GM18519 (cell line): ENCODE results near the gene DAPL1.
"Not testable (repeated sequence)": the region's sequence is repeated elsewhere in the genome, so short reads cannot be mapped to it uniquely, and the experiment has no call there.

Source experiments
- ATAC-seq: cut with Tn5 transposase; IDR thresholded peaks from one replicate; pipeline ENCODE4 v1.9.1; 2021; ENCODE audit warnings: mild to moderate bottlenecking, moderate library complexity; ENCODE audit not compliant: unreplicated experiment, low FRiP score

Gene DAPL1

DNA sequence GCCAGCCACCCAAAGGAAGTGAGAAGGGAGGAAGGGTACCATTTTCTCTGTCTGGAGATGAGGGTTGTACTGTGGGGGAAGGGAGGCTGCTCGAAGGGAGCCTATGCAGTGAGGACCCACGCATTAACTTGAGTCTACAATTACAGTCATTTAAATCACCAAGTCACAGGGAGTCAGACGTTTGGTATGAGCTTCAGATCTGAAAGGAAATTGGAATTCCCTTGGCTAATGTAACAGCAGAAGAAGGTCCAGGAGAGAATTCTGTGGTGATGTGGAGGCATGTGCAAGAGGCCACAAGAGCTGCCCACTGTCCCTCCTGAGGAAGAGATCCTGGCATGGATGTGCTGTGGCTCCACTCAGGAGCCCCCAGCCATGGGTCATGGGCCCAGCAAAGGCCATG is 22.5 kb downstream of the DAPL1 start:
- ATAC-seq = no peak

GRCh38 chr2:158818511-158818910 is 23.4 kb downstream of the DAPL1 start:
- ATAC-seq = no peak

- ATAC-seq = no peak
Observed at GRCh38 chr2:158822193-158822592, 27.1 kb downstream of the DAPL1 start.

DNA sequence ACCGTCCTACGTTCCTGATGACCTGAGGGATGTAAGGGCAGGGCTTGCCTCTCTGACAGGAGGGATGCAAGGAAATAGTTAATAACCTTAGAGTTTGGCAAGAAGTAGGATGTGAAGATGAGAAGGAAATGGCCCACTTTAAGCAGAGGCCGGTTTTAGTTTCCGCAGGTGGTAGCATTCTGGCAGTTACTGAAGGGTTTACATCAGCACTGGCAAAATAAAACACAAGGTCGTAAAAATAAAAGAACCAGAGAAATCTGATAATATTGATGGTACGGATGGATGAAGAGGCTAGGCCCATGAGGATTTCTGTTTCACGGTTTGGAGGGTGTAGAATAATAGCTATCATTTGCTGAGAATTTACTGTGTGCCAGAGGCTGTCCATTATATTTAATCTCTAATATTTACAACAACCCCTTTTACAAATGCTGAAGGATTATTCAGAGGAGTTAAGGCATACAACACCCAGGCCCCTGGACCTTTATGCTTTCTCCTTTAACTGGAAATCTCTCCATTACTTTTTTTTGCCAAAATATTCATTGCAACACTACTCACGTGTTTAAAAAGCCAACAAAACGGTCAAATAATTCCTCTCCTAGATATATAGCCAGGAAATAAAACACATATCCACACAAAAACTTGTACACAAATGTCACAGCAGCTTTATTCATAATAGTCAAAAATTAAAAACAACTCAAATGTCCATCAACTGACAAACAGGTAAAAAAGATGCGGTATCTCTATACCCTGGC is 28.5 kb downstream of the DAPL1 start:
- ATAC-seq = no peak

DNA sequence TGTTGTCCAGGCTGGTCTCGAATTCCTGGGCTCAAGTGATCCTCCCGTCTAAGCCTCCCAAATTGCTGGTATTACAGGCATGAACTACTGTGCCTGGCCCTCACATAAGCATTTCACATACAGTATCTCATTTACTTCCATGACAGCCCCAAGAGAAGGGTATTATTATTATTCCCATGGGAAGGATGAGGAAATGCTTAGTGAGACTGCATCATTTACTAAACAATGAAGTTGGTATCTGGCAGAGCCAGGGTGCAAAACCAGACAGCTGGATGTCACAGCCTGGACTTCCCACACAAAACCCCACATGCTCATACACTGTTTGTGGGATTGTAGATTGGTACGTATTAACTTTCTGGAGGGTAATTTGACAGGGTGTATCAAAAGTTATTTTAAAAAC is 29.9 kb downstream of the DAPL1 start:
- ATAC-seq = no peak

- no peak for ATAC-seq
Observed at GRCh38 chr2:158826965-158827364, 31.8 kb downstream of the DAPL1 start.

GRCh38 chr2:158828378-158829164 is 33.5 kb downstream of the DAPL1 start:
- no peak for ATAC-seq

- no peak for ATAC-seq
Observed at GRCh38 chr2:158829167-158829566, 34.0 kb downstream of the DAPL1 start.

GRCh38 chr2:158830201-158830600 is 35.1 kb downstream of the DAPL1 start:
- ATAC-seq = no peak

DNA sequence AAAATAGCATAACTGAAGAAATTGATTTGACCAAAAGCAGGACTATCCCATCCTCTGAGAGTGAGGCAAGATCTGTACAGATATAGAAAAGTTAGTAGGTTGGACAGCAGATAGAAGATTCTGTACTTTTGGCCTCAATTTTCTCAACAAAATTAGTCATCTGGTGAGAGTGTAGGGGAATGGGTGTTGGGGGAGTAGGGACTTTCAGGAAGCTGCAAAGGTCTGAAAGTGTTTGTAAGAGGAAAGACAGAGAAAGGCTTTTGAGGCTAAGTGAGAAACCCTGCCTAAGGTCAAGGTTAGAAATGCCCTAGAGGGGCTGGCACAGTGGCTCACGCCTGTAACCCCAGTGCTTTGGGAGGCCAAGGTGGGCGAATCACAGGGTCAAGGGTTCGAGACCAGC is 40.3 kb downstream of the DAPL1 start:
- no peak for ATAC-seq

DNA sequence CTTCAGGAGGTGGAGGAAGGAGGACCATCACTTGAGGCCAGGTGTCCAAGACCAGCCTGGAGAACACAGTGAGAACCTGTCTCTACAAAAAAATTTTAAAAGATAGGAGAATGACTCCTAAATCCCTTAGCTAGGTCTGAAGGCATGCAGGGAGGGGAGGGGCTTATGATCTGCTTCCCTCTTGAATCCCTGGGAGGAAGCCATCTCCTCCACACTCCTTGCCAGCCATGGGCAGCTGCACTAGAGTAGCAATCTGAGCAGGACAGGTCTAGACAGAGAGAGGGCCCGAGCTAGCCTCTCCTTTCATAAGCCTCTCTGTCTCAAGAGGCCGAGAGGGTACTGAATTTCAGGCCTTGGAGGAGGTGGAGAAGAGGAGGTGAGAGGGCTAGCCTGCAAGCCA is 42.5 kb downstream of the DAPL1 start:
- no peak for ATAC-seq

- no peak for ATAC-seq
Observed at GRCh38 chr2:158841850-158842249, 46.7 kb downstream of the DAPL1 start.

GRCh38 chr2:158845444-158845843 is 50.3 kb downstream of the DAPL1 start:
- no peak for ATAC-seq

DNA sequence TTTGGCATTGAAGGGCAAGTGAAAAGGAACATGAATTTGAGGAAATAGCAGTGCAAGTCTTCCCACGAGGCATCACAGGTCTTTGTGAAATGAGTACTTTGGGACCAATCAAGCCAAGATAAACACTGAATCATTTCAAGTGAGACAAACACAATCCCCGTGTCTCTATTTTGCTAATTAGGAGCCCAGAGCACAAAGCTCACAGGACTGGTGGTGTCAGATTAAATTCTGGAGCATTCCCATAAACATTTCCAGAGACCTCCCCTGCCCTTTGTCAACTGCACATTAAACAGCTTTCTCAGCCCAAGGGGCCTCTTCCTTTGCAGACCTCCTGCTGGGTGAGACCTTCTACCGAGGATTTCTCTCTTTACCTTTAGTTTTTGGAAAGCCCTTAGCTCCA is 50.7 kb downstream of the DAPL1 start:
- no peak for ATAC-seq

- ATAC-seq = not testable (repeated sequence)
Observed at GRCh38 chr2:158847526-158847925, 52.4 kb downstream of the DAPL1 start.

GRCh38 chr2:158848031-158848970 is 53.2 kb downstream of the DAPL1 start:
- ATAC-seq = not testable (repeated sequence)

- not testable (repeated sequence) for ATAC-seq
Observed at GRCh38 chr2:158860179-158860578, 65.1 kb downstream of the DAPL1 start.

DNA sequence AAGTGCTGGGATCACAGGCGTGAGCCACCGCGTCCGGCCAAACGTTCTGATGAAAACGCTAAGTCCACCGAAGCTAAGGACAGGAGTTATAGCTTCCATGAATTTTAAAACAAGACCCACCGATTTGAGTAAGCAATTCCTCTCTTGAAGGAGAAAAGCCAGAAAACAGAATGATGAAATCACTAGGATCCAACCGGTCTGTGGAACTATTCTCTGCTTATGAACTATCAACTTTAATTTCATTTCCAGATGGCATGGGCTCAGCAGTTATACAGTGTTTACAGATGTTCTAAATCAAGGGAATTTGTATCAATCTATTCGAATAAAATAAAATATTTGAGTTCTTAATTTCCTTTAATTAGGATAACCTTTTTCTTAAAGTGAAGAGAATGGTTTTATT is 66.5 kb downstream of the DAPL1 start:
- ATAC-seq = not testable (repeated sequence)

DNA sequence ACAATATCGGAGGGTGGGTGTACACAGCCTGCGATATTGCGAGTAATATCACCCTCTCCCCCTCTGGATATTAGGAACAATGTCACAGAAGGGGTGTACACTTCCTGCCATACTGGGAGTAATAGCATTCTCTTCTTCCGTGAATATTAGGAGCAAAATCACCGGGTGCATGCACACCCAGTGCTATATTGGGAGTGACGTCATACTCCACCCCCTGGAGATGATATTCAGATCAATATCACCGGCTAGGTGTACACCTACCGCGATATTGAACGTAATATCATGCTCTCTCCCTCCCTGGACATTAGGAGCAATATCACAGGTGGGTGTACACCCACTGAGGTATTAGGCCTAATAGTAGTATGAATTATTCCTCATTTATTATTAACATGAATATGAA is 70.4 kb downstream of the DAPL1 start:
- not testable (repeated sequence) for ATAC-seq
